B cell (primary cell): Measurements from ENCODE around the gene MESP1. TPM values are rescaled to one million over a fixed set of nuclear protein-coding genes. Genes with fewer than 3 reads are reported as not detected.

Experiments used
- ATAC-seq: fragments of 200-7000 bp; cut with Tn5 transposase; one replicate; pipeline ENCODE4 v1.10.0; 2021; ENCODE audit warnings: low read depth, mild to moderate bottlenecking, moderate number of reproducible peaks, moderate library complexity
- CTCF ChIA-PET: fragments of 350-600 bp; sonication (Branson Sonifier 250); formaldehyde crosslinking; loops from one replicate; lab custom pipeline; 2021; ENCODE audit warnings: antibody characterized with exemption, inconsistent platforms; lab: Charles Lee
- POLR2A ChIA-PET: fragments of 350-600 bp; sonication (Branson Sonifier 250); formaldehyde crosslinking; loops from one replicate; lab custom pipeline; 2021; ENCODE audit warnings: antibody characterized with exemption; lab: Charles Lee
- DNase-seq: peaks from one replicate; pipeline ENCODE4 v3.0.0; 2013
- H2AFZ ChIP-seq: 2 replicates; pipeline ENCODE4 v1.6.1; 2012; ENCODE audit warnings: mild to moderate bottlenecking, low read depth, low read length; ENCODE audit not compliant: insufficient read depth, poor library complexity, severe bottlenecking
- H3K27ac ChIP-seq, 2 donors: 1 replicate in 1 of 2; 2 replicates in 1 of 2; pipeline ENCODE4 v1.5.1; 2012 to 2013; ENCODE audit warnings: low read length in 2 of 2, mild to moderate bottlenecking in 2 of 2, moderate library complexity in 1 of 2
- H3K27me3 ChIP-seq, 4 experiments: fragments of 200-600 bp in 1 of 4; sonication (generic) in 1 of 4; replicated peaks in 1 of 4; 1 replicate in 2 of 4; 2 replicates in 2 of 4; pipeline versions ENCODE4 v1.6.1 to v1.7.0; 2013 to 2016; ENCODE audit warnings: low read length in 3 of 4, mild to moderate bottlenecking in 2 of 4, mixed read lengths in 1 of 4, moderate library complexity in 1 of 4; ENCODE audit not compliant: insufficient read depth in 4 of 4, control insufficient read depth in 3 of 4; ENCODE audit errors: control extremely low read depth in 1 of 4
- H3K36me3 ChIP-seq, 2 experiments: replicated peaks in 1 of 2; 1 replicate in 1 of 2; 2 replicates in 1 of 2; pipeline versions ENCODE4 v1.6.1 to v1.7.1; 2013; ENCODE audit warnings: low read length in 1 of 2; ENCODE audit not compliant: insufficient read depth in 2 of 2, control insufficient read depth in 1 of 2; ENCODE audit errors: control extremely low read depth in 1 of 2, extremely low read depth in 1 of 2
- H3K4me1 ChIP-seq, 2 donors: fragments of 200-600 bp in 1 of 2; sonication (generic) in 1 of 2; 1 replicate in 1 of 2; 2 replicates in 1 of 2; pipeline versions ENCODE4 v1.5.1 to v1.6.1; 2013 to 2017; ENCODE audit warnings: low read length in 2 of 2; ENCODE audit not compliant: control insufficient read depth in 2 of 2, insufficient read depth in 2 of 2
- H3K4me2 ChIP-seq: replicated peaks from 2 replicates; pipeline ENCODE3; 2012; ENCODE audit warnings: mild to moderate bottlenecking, low read depth, low read length; ENCODE audit not compliant: poor library complexity, severe bottlenecking
- H3K4me3 ChIP-seq, 5 experiments: fragments of 200-600 bp in 1 of 5; sonication (generic) in 1 of 5; 1 replicate in 3 of 5; 2 replicates in 2 of 5; pipeline versions ENCODE4 v1.5.1 to v1.7.0; 2011 to 2016; ENCODE audit warnings: low read length in 4 of 5, mild to moderate bottlenecking in 4 of 5, low read depth in 2 of 5, control low read depth in 1 of 5, moderate library complexity in 1 of 5; ENCODE audit not compliant: insufficient read depth in 1 of 5; ENCODE audit errors: control extremely low read depth in 1 of 5, extremely low read depth in 1 of 5
- H3K79me2 ChIP-seq: fragments of 200-600 bp; sonication (generic); one replicate; pipeline ENCODE4 v1.6.0; 2016; ENCODE audit warnings: low read length; ENCODE audit not compliant: control insufficient read depth, insufficient read depth
- H3K9ac ChIP-seq: fragments of 200-600 bp; sonication (generic); 2 replicates; pipeline ENCODE4 v1.6.1; 2017; ENCODE audit warnings: mild to moderate bottlenecking, low read length, moderate library complexity
- H3K9me3 ChIP-seq, 3 donors: one replicate each; pipeline versions ENCODE4 v1.6.1 to v1.7.1; 2013; ENCODE audit warnings: low read length in 2 of 3; ENCODE audit not compliant: control insufficient read depth in 2 of 3, insufficient read depth in 1 of 3; ENCODE audit errors: control extremely low read depth in 1 of 3
- H4K20me1 ChIP-seq: 2 replicates; pipeline ENCODE4 v1.6.0; 2012; ENCODE audit warnings: mild to moderate bottlenecking, low read length; ENCODE audit not compliant: insufficient read depth, control insufficient read depth, poor library complexity, severe bottlenecking
- H3K27ac Mint-ChIP-seq: one replicate; pipeline ENCODE4 v1.8.0; 2021; ENCODE audit warnings: mixed read lengths
- H3K27me3 Mint-ChIP-seq: one replicate; pipeline ENCODE4 v1.8.0; 2021; ENCODE audit warnings: mixed read lengths
- H3K4me1 Mint-ChIP-seq: one replicate; pipeline ENCODE4 v1.8.0; 2021; ENCODE audit warnings: mixed read lengths
- H3K4me3 Mint-ChIP-seq: one replicate; pipeline ENCODE4 v1.8.0; 2021; ENCODE audit warnings: mixed read lengths
- H3K9me3 Mint-ChIP-seq: one replicate; pipeline ENCODE4 v1.8.0; 2022; ENCODE audit warnings: mixed read lengths; ENCODE audit not compliant: insufficient read depth
- CTCF ChIP-seq: fragments of 200-600 bp; IDR thresholded peaks from one replicate; pipeline ENCODE4 v1.8.0; 2022; ENCODE audit warnings: antibody characterized with exemption, mild to moderate bottlenecking
- EZH2 ChIP-seq: IDR thresholded peaks from 2 replicates; pipeline ENCODE4 v1.6.1; 2012; ENCODE audit warnings: borderline replicate concordance, low read depth, mild to moderate bottlenecking, moderate library complexity, low read length; ENCODE audit not compliant: insufficient read depth, poor library complexity, severe bottlenecking
- WGBS: methylation state at CpG from one replicate; pipeline ENCODE4 v1.1.5; 2013; ENCODE audit warnings: missing lambda C conversion rate; ENCODE audit not compliant: insufficient coverage; 5-methylcytosine and 5-hydroxymethylcytosine counted together
- intact Hi-C: fragments of 100-400 bp; cut with micrococcal nuclease; formaldehyde crosslinking; loops from one replicate; pipeline ENCODE4 v1.10.0; 2022
- polyA plus RNA-seq: library from polyadenylated mRNA; depleted of rRNA; stranded (reverse); fragments of >200 nt; gene quantifications from 2 replicates; pipeline ENCODE4 v1.2.3, GENCODE V29; 2012
- total RNA-seq, 2 donors: library from RNA; stranded (reverse); fragments of 120-200 nt in 1 of 2; gene quantifications; 1 replicate in 1 of 2; 2 replicates in 1 of 2; pipeline versions ENCODE4 v1.2.3 to v1.2.4, GENCODE V29; 2013 to 2022

MESP1 gene
- total and polyA plus RNA-seq, 2 donors (not counting 1 experiment from before 2014, with no cell fraction given): 0.25 to 0.49 TPM

GRCh38 chr15:89799918-89800498 lies 49.0 kb upstream of the MESP1 start:
- H4K20me1 ChIP-seq: no peaks in the 10 kb centered on the region
- H3K4me3 Mint-ChIP-seq: no peak overlapping the region
- H3K27me3 Mint-ChIP-seq: no peaks in the 10 kb centered on the region
- H3K4me2 ChIP-seq: no peak overlapping the region
- H3K9ac ChIP-seq: no peak overlapping the region
- peaks cover 0 to 9% (median 0%) of the 10 kb centered on the region in 3 donors for H3K9me3 ChIP-seq
- no peaks in the 10 kb centered on the region for H3K79me2 ChIP-seq
- peaks cover 13% of the 10 kb centered on the region for H3K4me1 Mint-ChIP-seq
- H3K27me3 ChIP-seq: no peaks in the 10 kb centered on the region
- intact Hi-C loops: no loop called here
- ChIA-PET CTCF (no interaction called here), POLR2A (no interaction called here)
- peaks cover 0 to 8% of the 10 kb centered on the region in 2 donors for H3K4me1 ChIP-seq
- peaks cover 2% of the 10 kb centered on the region for H3K9me3 Mint-ChIP-seq
- no peak overlapping the region for H3K27ac Mint-ChIP-seq
- ATAC-seq (no peak), DNase-seq (no peak)
- H2AFZ ChIP-seq: no peak overlapping the region
- H3K27ac ChIP-seq: no peak overlapping the region
- WGBS: 100% methylated on average over 1 of the region's 2 CpGs
- H3K36me3 ChIP-seq: no peaks in the 10 kb centered on the region
- H3K4me3 ChIP-seq: no peak overlapping the region
- TF ChIP-seq EZH2 (no peak), CTCF (no peak)

GRCh38 chr15:89799011-89799911 lies 48.2 kb upstream of the MESP1 start:
- peaks cover 2% of the 10 kb centered on the region for H3K9me3 Mint-ChIP-seq
- 79% methylated on average over 18 of the region's 20 CpGs for WGBS

More at GRCh38 chr15:89799011-89799911, 48.2 kb upstream of the MESP1 start:
- Histone ChIP-seq H3K27me3 (no peaks in the 10 kb centered on the region), H3K4me3 (no peak overlapping the region), H3K36me3 (no peaks in the 10 kb centered on the region), H3K9ac (no peak overlapping the region), H3K27ac (no peak overlapping the region), H3K9me3 (peaks cover 0 to 9% (median 0%) of the 10 kb centered on the region in 3 donors), H4K20me1 (no peaks in the 10 kb centered on the region), H3K79me2 (no peaks in the 10 kb centered on the region), H2AFZ (no peak overlapping the region), H3K4me2 (no peak overlapping the region), H3K4me1 (peaks cover 0 to 8% of the 10 kb centered on the region in 2 donors)
- DNase-seq (no peak), ATAC-seq (no peak)
- TF ChIP-seq CTCF (no peak), EZH2 (no peak)
- CTCF ChIA-PET: interaction anchor here (0.8 kb wide), 1 partner anchor 62 kb away, joined by 3 read pairs; no protein-coding TSS in a partner anchor
- POLR2A ChIA-PET: no interaction called here
- Mint-ChIP-seq H3K4me3 (no peak overlapping the region), H3K4me1 (peaks cover 13% of the 10 kb centered on the region), H3K27ac (no peak overlapping the region), H3K27me3 (no peaks in the 10 kb centered on the region)
- intact Hi-C loops: no loop called here
